Hematopoietic multipotent progenitor cell treated with erythropoietin and hydrocortisone succinate and interleukin-3 and kit ligand, for 17 days (in vitro differentiated cells): Measurements from ENCODE around the gene SMAD3.
"Not testable (repeated sequence)": the region's sequence is repeated elsewhere in the genome, so short reads cannot be mapped to it uniquely, and the experiment has no call there.

ENCODE experiments used
- DNase-seq: peaks from one replicate; pipeline ENCODE4 v3.0.0-alpha.2; 2015; ENCODE audit warnings: low spot score

The SMAD3 gene

GRCh38 chr15:67065531-67066005 is at the start of gene SMAD3:
SMAD3 (plus strand) TSS chr15:67065602; CDS start chr15:67066155, 553 bp downstream.
- DNase-seq: no peak

GRCh38 chr15:67017311-67017710 is 48.1 kb upstream of the SMAD3 start:
- no peak for DNase-seq

GRCh38 chr15:67018026-67018425 is 47.4 kb upstream of the SMAD3 start:
- no peak for DNase-seq

DNA sequence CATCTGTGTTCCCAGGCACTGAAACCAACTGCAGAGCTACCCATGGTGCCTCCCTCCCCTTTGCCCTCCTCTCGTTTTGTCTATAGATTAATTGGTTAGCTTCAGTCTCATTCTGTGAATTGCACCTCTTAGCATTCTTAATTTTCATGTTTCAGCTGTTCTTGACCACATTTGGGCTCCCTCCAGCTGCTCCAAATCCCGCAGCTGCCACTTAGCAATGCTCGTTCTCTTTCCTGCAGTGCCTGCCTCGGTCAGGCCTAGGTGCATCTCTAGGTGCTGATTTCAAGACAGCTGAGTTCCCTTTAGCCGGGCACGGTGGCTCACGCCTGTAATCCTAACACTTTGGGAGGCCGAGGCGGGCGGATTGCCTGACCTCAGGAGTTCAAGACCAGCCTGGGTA is 47.0 kb upstream of the SMAD3 start:
- no peak for DNase-seq

- DNase-seq: no peak
Measured at GRCh38 chr15:67019069-67019468, 46.3 kb upstream of the SMAD3 start.

- DNase-seq: no peak
Measured at GRCh38 chr15:67019884-67020520, 45.4 kb upstream of the SMAD3 start.

- DNase-seq: not testable (repeated sequence)
Measured at GRCh38 chr15:67020668-67021067, 44.7 kb upstream of the SMAD3 start.

- no peak for DNase-seq
Measured at GRCh38 chr15:67021455-67021854, 43.9 kb upstream of the SMAD3 start.

- DNase-seq: no peak
Measured at GRCh38 chr15:67022587-67023105, 42.8 kb upstream of the SMAD3 start.

- DNase-seq: no peak
Measured at GRCh38 chr15:67023517-67024313, 41.7 kb upstream of the SMAD3 start.

GRCh38 chr15:67024314-67024997 is 40.9 kb upstream of the SMAD3 start:
- DNase-seq: no peak

GRCh38 chr15:67024998-67025368 is 40.4 kb upstream of the SMAD3 start:
- DNase-seq: no peak

DNA sequence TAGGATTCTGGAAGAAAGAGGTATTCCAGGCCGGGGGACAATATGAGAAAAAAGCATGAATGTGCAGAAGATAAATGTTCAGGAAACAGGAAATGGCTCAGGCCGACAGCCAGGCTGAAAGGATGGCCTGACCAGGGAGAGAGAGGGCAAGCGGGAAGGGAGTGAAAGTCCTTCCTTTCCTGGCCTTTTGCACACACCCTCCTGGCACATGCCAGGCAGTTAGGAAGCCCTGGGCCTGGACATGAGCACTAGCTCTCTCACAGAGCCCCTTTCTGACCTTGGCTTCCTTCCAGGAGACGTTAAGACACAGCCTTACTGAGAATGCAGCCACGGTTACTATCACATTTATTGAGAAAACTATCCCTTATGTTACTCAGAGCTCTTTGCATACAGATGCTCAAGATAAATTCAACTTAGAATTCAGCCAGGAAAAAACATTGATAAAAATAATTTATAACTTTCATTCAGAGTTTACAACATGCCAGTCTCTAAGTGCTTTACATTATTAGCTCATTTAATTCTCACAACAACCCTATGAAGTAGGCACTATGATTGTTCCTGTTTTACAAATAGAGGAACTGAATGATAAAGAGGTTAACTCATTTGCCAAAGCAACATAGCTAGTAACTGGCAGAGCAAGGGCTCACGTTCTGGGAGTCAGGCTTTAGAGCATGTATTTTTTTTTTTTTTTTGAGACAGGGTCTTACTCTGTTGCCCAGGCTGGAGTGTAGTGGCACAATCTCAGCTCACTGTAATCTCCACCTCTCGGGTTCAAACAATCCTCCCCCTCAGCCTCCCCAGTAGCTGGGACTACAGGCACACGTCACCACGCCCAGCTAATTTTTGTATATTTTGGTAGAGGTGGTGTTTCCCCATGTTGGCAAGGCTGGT is 39.4 kb upstream of the SMAD3 start:
- DNase-seq: no peak

DNA sequence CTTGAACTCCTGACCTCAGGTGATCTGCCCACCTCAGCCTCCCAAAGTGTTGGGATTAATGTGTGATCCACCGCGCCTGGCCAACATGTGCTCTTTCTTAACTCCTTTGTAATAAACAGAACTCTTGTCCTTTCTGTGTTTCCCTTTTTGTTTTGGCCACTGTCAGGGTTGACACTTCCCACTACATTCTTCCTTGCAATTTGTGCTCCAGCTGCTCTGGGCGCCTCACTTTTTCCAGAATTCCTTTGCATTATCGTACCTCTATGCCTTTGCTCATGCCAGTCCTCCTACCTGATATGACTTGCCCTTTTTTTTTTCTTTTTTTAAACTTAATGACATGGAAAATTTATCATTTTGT is 38.8 kb upstream of the SMAD3 start:
- no peak for DNase-seq

- not testable (repeated sequence) for DNase-seq
Measured at GRCh38 chr15:67028440-67028839, 37.0 kb upstream of the SMAD3 start.

- no peak for DNase-seq
Measured at GRCh38 chr15:67030036-67030762, 35.2 kb upstream of the SMAD3 start.

DNA sequence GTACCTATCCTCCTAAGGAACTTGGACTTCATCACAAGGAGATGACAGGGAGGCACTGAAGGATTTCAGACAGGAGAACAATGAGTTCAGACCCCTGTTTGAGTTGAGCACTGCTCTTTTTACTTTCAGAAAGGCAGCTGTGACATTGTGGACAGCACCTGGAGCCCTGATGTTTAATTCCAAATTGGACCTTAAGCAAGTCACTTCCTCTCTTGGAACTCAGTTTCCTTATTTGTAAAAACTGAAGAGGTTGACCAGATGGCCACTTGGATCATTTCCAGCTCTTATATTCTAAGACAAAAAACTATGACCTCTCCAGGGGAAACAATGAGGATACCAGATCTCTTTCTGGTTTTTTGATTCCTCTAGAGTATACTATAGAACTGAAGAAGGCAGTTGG is 34.1 kb upstream of the SMAD3 start:
- no peak for DNase-seq

- DNase-seq: no peak
Measured at GRCh38 chr15:67032608-67033007, 32.8 kb upstream of the SMAD3 start.

DNA sequence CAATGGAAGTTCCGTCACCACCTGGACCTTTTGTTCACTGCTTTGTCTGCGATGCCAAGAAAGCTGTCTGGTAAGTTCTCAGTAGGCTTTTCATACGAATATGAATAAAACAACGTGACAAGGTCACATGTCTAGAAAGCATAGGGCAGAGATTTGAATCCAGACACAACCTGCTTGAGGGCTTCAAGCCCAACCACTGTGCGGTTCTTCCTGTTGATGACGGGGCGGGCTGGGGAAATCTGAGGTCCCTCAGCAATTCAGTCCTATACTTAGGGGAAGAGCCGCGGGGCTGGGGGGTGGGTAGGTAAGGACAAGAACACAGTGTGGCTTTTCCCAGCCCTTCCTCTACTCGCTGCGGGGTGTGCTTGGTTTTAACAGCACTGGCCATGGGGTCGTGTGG is 32.4 kb upstream of the SMAD3 start:
- no peak for DNase-seq

DNA sequence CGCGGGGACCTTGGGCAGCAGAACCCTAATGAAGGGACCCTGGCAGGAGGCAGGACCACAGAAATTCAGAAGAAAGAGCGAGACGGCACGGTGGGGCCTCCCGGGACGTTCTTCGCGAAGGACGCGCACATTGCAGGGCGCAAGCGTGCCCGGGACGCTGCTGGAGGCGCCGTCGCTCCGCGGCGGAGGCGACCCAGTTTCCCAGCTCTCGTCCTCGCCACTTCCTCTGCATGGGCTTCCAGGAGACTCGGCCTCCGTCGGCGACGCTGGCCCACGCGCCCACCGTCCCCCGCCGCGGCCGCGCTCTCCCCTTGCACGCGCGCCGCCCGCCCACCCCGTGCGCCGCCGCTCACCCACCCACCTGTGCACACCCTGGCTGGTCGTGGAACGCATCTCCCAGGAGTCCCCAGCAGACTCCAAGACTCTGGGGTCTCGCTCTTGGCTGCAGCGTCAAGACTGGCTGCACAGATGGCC is 31.8 kb upstream of the SMAD3 start:
- no peak for DNase-seq

- no peak for DNase-seq
Measured at GRCh38 chr15:67035886-67036285, 29.5 kb upstream of the SMAD3 start.
